Fibroblast of the aortic adventitia (primary cell): ENCODE measurements around the gene SLC4A8. TPM values are rescaled to one million over a fixed set of nuclear protein-coding genes. Genes with fewer than 3 reads are reported as not detected.

Source experiments
- DNase-seq: peaks from one replicate; pipeline ENCODE4 v3.0.0-alpha.2; 2010; ENCODE audit warnings: low read depth
- H3K4me3 ChIP-seq: 2 replicates; pipeline ENCODE4 v1.5.1; 2011; ENCODE audit warnings: low read depth, mild to moderate bottlenecking, control low read depth, low read length, moderate library complexity
- CTCF ChIP-seq: IDR thresholded peaks from 2 replicates; pipeline ENCODE4 v1.5.1; 2011; ENCODE audit warnings: mild to moderate bottlenecking, low read length, control low read depth, inconsistent platforms; ENCODE audit not compliant: insufficient read depth
- total RNA-seq: library from RNA; depleted of rRNA; stranded (reverse); fragments of >200 nt; gene quantifications from 2 replicates; pipeline ENCODE4 v1.2.3, GENCODE V29; 2012; ENCODE audit warnings: low replicate concordance

SLC4A8 gene
- total RNA-seq, 1 donor: 8.4 TPM

- no peak overlapping the region for H3K4me3 ChIP-seq
- no peak for TF ChIP-seq CTCF
- no peak for DNase-seq
Observed at GRCh38 chr12:51390457-51390856, 34.2 kb upstream of the SLC4A8 start.

- no peak overlapping the region for H3K4me3 ChIP-seq
- TF ChIP-seq CTCF: no peak
- no peak for DNase-seq
Observed at GRCh38 chr12:51390891-51391282, 33.7 kb upstream of the SLC4A8 start.

GRCh38 chr12:51391283-51392123, 33.1 kb upstream of the SLC4A8 start, which contains the start of gene GALNT6:
TSS of gene GALNT6 (minus strand) at chr12:51391406. CDS start at chr12:51379781, 11,625 bp downstream.
- H3K4me3 ChIP-seq: peak within 1 kb of the TSS; percentile 50
- DNase-seq: no peak

GRCh38 chr12:51392556-51393237, 31.9 kb upstream of the SLC4A8 start:
- H3K4me3 ChIP-seq: no peak overlapping the region
- TF ChIP-seq CTCF: peak; percentile 26
- DNase-seq: peak; percentile 35

More at GRCh38 chr12:51391283-51392123, 33.1 kb upstream of the SLC4A8 start, which contains the start of gene GALNT6:
- TF ChIP-seq CTCF: no peak

- no peak overlapping the region for H3K4me3 ChIP-seq
- DNase-seq: peak; percentile 64
- TF ChIP-seq CTCF: no peak
Observed at GRCh38 chr12:51393676-51394545, 30.7 kb upstream of the SLC4A8 start.
